IPS-18c (cell line): Measurements from ENCODE around the gene KCTD21.

ENCODE experiments used
- H3K4me3 ChIP-seq: 2 replicates; pipeline ENCODE4 v1.7.0; 2013; ENCODE audit warnings: low read depth, mild to moderate bottlenecking, low read length, moderate library complexity; ENCODE audit not compliant: insufficient read depth
- H3K9me3 ChIP-seq: one replicate; pipeline ENCODE4 v1.6.1; 2013; ENCODE audit warnings: mild to moderate bottlenecking, low read length, moderate library complexity; ENCODE audit not compliant: control insufficient read depth, insufficient read depth

Gene KCTD21

DNA sequence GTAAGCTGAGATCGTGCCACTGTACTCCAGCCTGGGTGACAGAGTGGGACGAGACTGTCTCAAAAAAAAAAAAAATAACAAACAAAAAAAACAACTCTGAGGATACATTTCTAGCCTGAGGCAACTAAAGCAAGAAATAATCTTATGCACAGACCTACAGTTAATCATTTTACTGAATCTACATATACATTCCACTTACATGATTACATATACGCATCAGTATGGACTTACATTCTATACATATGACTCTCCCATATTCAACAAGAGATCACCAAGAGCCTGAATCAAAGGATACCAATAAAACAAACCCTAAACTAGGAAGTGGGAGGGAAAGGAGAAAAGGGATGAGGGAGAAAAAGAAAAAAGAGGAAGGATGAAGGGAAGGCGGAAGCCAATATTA, 50.1 kb downstream of the KCTD21 start:
- H3K4me3 ChIP-seq: no peak overlapping the region

DNA sequence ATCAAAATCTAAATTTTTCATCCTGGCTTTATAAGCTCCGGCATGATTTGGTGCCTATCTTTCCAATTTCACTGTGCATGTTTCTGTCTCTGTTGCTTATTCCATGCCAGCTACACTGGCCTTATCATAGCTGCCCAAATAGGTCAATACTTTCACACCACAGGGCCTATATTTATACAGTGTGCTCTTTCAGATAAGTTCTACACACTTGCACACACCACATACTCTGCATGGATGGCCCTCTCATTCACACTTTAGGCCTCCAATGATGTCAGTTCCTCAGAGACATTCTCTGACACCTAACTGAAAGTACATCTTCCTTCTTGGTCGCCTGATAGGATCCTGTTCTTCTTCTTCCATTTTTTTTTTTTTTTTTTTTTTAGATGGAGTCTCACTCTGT, 56.0 kb downstream of the KCTD21 start:
- Histone ChIP-seq H3K4me3 (no peak overlapping the region), H3K9me3 (no peaks in the 10 kb centered on the region)

More for the DNA sequence above, 50.1 kb downstream of the KCTD21 start:
- no peaks in the 10 kb centered on the region for H3K9me3 ChIP-seq

DNA sequence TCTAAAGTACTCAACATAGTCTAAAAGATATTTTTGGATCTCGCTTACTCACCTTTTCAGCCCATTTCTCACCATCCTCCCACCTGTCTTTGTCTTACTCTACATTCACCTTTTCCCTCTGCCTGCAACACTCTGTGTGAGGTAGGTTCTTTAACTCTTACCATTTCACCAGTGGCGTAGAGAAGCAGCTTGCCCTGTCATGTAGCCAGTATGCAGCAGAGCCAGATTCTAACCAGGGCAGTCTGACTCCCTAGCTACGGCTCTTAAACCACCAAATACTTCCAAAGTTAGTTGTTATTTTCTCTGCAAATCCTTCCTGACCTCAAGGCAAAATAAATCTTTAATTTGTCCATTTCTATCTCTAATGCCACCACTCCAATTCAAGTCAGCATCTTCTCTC, 56.5 kb downstream of the KCTD21 start:
- Histone ChIP-seq H3K4me3 (no peak overlapping the region), H3K9me3 (no peaks in the 10 kb centered on the region)

DNA sequence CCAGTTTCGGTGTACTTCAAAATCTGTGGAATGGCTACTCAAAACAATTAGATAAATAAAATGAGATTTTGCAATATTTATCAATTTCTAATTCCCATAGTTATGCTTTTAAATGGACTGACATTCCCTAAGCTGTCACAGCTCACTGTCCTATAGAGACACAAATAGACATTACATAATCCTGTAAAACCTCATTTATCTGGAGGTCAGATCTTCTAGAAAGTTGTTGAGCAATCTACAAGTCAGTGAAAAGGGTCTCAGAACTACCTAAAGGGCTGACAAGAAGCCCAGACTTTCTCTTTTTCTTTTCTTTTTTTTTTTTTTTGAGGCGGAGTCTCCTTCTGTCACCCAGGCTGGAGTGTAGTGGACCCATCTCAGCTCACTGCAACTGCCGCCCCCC, 61.0 kb downstream of the KCTD21 start:
- Histone ChIP-seq H3K4me3 (no peak overlapping the region), H3K9me3 (no peaks in the 10 kb centered on the region)
